ENCODE data around the gene ATPAF1. TPM values are rescaled to one million over a fixed set of nuclear protein-coding genes. Genes with fewer than 3 reads are reported as not detected.
A peak's percentile ranks its signal among the peaks of the same experiment; 100 is the strongest.
"Not testable (repeated sequence)": the region's sequence is repeated elsewhere in the genome, so short reads cannot be mapped to it uniquely, and the experiment has no call there.

The ATPAF1 gene
- total RNA-seq, 1 donor from 2014 or later: 67.8 TPM

DNA sequence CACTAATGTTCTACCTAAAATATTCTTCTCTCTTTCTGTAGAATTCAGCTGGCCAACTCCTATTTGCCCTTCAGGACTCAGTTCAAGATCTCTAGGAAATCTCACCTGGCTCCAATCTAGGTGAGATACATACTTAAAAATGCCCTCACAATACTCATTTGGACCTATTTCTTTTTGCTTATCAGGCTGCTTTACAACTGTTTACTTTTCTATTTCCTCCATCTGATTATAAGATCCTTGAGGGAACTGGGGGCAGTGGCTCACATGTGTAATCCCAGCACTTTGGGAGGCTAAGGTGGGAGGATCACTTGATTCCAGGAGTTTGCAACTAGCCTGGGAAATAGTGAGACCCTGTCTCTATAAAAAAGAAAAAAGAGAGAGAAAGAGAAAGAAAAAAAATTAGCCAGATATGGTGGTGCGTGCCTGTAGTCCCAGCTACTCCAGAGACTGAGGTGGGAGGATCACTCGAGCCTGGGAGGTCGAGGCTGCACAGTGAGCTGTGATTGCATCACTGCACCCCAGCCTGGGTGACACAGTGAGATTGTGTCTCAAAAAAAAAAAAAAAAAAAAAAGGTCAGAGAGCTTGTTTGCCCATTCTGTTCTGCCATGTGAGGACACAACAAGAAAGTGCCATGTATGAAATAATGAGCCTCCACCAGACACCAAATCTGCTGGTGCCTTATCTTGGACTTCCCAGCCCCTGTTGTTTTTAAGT is 35.9 kb upstream of the ATPAF1 start:
- TF ChIP-seq CTCF (conservative IDR thresholded peaks at IDR 0.05): no peak
- no peaks in the 10 kb centered on the region for H3K4me1 Mint-ChIP-seq
- DNase-seq (ENCODE audit: low read depth, low spot score): no peak
- H3K9me3 Mint-ChIP-seq: no peaks in the 10 kb centered on the region
- H3K27ac Mint-ChIP-seq (ENCODE audit: unreplicated experiment): peak overlapping the region; percentile 67
- no peaks in the 10 kb centered on the region for H3K27me3 Mint-ChIP-seq (ENCODE audit: low read depth)
- no peak overlapping the region for H3K4me3 Mint-ChIP-seq
- peaks cover under 1% of the 10 kb centered on the region for H3K36me3 Mint-ChIP-seq (ENCODE audit: low read depth)

GRCh38 chr1:46699666-46700065 is 31.5 kb upstream of the ATPAF1 start:
- Mint-ChIP-seq H3K36me3 (ENCODE audit: low read depth) (peaks cover 9% of the 10 kb centered on the region), H3K9me3 (no peaks in the 10 kb centered on the region), H3K27me3 (ENCODE audit: low read depth) (no peaks in the 10 kb centered on the region), H3K4me1 (no peaks in the 10 kb centered on the region), H3K27ac (ENCODE audit: unreplicated experiment) (no peak overlapping the region), H3K4me3 (no peak overlapping the region)
- no peak for TF ChIP-seq CTCF (conservative IDR thresholded peaks at IDR 0.05)
- no peak for DNase-seq (ENCODE audit: low read depth, low spot score)

GRCh38 chr1:46697053-46697452 is 28.9 kb upstream of the ATPAF1 start:
- Mint-ChIP-seq H3K4me3 (no peak overlapping the region), H3K4me1 (no peaks in the 10 kb centered on the region), H3K27me3 (ENCODE audit: low read depth) (no peaks in the 10 kb centered on the region), H3K36me3 (ENCODE audit: low read depth) (peaks cover 9% of the 10 kb centered on the region), H3K9me3 (no peaks in the 10 kb centered on the region), H3K27ac (ENCODE audit: unreplicated experiment) (no peak overlapping the region)
- no peak for DNase-seq (ENCODE audit: low read depth, low spot score)
- no peak for TF ChIP-seq CTCF (conservative IDR thresholded peaks at IDR 0.05)

DNA sequence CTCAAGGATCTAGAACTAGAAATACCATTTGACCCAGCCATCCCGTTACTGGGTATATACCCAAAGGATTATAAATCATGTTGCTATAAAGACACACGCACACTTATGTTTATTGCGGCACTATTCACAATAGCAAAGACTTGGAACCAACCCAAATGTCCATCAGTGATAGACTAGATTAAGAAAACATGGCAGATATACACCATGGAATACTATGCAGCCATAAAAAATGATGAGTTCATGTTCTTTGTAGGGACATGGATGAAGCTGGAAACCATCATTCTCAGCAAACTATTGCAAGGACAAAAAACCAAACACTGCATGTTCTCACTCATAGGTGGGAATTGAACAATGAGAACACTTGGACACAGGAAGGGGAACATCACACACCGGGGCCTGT is 26.5 kb upstream of the ATPAF1 start:
- H3K9me3 Mint-ChIP-seq, H3K4me1 Mint-ChIP-seq: not testable (repeated sequence)

GRCh38 chr1:46692811-46693770 is 24.9 kb upstream of the ATPAF1 start:
- TF ChIP-seq CTCF (conservative IDR thresholded peaks at IDR 0.05): no peak
- Mint-ChIP-seq H3K27me3 (ENCODE audit: low read depth) (no peaks in the 10 kb centered on the region), H3K36me3 (ENCODE audit: low read depth) (peaks cover 9% of the 10 kb centered on the region), H3K9me3 (no peaks in the 10 kb centered on the region), H3K27ac (ENCODE audit: unreplicated experiment) (peak overlapping the region; percentile 35), H3K4me1 (no peaks in the 10 kb centered on the region), H3K4me3 (no peak overlapping the region)
- no peak for DNase-seq (ENCODE audit: low read depth, low spot score)

More for the DNA sequence above, 26.5 kb upstream of the ATPAF1 start:
- not testable (repeated sequence) for H3K27me3 Mint-ChIP-seq (ENCODE audit: low read depth); H3K4me3 Mint-ChIP-seq; DNase-seq (ENCODE audit: low read depth, low spot score); H3K36me3 Mint-ChIP-seq (ENCODE audit: low read depth); H3K27ac Mint-ChIP-seq (ENCODE audit: unreplicated experiment)
